Measurements from ENCODE around the gene TSPAN16. TPM values are rescaled to one million over a fixed set of nuclear protein-coding genes. Genes with fewer than 3 reads are reported as not detected.

The TSPAN16 gene
- total RNA-seq, 1 experiment from 2014 or later = not detected

GRCh38 chr19:11300811-11301120 lies 4.8 kb downstream of the TSPAN16 start:
- Histone ChIP-seq H3K56ac (ENCODE audit: insufficient read length, low read depth, low read length) (no peak overlapping the region), H4K20me1 (ENCODE audit: control insufficient read depth, insufficient read depth, insufficient read length) (peaks cover 4% of the 10 kb centered on the region), H3K23me2 (ENCODE audit: insufficient read length, low read depth, low read length, poor library complexity, severe bottlenecking) (no peaks in the 10 kb centered on the region), H3K9me3 (ENCODE audit: control insufficient read depth, low read depth, low read length) (no peaks in the 10 kb centered on the region), H2BK12ac (ENCODE audit: insufficient read length, low read depth, low read length) (no peak overlapping the region), H3K4me2 (ENCODE audit: insufficient read depth, insufficient read length, low read length) (no peak overlapping the region), H2BK5ac (ENCODE audit: insufficient read length, low read length) (no peak overlapping the region), H3K4me1 (ENCODE audit: insufficient read depth, low read length) (no peaks in the 10 kb centered on the region), H3K4ac (ENCODE audit: low read depth, low read length) (no peak overlapping the region), H2BK120ac (ENCODE audit: low read depth, low read length, poor library complexity, severe bottlenecking) (no peak overlapping the region), H3K9ac (ENCODE audit: extremely low read depth, insufficient read length, low read length) (no peak overlapping the region), H2AK5ac (ENCODE audit: insufficient read length, low read length) (no peak overlapping the region), H3K27ac (ENCODE audit: insufficient read length, low read depth, low read length) (no peak overlapping the region), H3K79me1 (ENCODE audit: insufficient read depth, low read depth, low read length, poor library complexity, severe bottlenecking) (no peaks in the 10 kb centered on the region), H4K8ac (replicated peaks; ENCODE audit: insufficient read length, low read depth, low read length) (no peak overlapping the region), H4K91ac (ENCODE audit: insufficient read length, low read depth, low read length) (no peak overlapping the region), H2BK15ac (ENCODE audit: low read depth, low read length) (no peak overlapping the region), H2AFZ (ENCODE audit: low read length) (no peak overlapping the region), H3T11ph (ENCODE audit: low read length) (no peak overlapping the region), H3K27me3 (ENCODE audit: insufficient read depth, low read length) (no peaks in the 10 kb centered on the region), H4K5ac (ENCODE audit: insufficient read length, low read depth, low read length) (no peak overlapping the region), H3K18ac (ENCODE audit: insufficient read length, low read depth, low read length) (no peak overlapping the region), H3K23ac (ENCODE audit: insufficient read length, low read depth, low read length) (no peak overlapping the region), H2BK20ac (ENCODE audit: low read depth, low read length, poor library complexity, severe bottlenecking) (no peak overlapping the region), H3K14ac (ENCODE audit: insufficient read depth, low read length) (no peak overlapping the region; the same call in 1 of the 2 replicates), H3K79me2 (ENCODE audit: insufficient read depth, low read length) (no peaks in the 10 kb centered on the region)
- no peak for TF ChIP-seq CTCF (conservative IDR thresholded peaks at IDR 0.05)
- Mint-ChIP-seq H3K27me3 (ENCODE audit: low read depth) (peaks cover 10% of the 10 kb centered on the region), H3K36me3 (ENCODE audit: insufficient read depth in 1 of 3, low read depth in 3 of 3) (no peaks in the 10 kb centered on the region; a peak in 1 of 7 replicates), H3K27ac (no peak overlapping the region), H3K9me3 (no peaks in the 10 kb centered on the region), H3K4me3 (no peak overlapping the region), H3K4me1 (peaks cover 4 to 19% of the 10 kb centered on the region in 2 experiments)
- no CpG with 5 or more reads among the region's 11 CpGs for WGBS (ENCODE audit: extremely low coverage, insufficient read length, low lambda C conversion rate)
- DNase-seq = no peak

All from H9 (cell line).